ENCODE measurements around the gene BMP8B. TPM values are rescaled to one million over a fixed set of nuclear protein-coding genes. Genes with fewer than 3 reads are reported as not detected.

BMP8B gene
- total and polyA plus RNA-seq, 2 experiments from 2014 or later: 3.1 to 7.6 TPM

DNA sequence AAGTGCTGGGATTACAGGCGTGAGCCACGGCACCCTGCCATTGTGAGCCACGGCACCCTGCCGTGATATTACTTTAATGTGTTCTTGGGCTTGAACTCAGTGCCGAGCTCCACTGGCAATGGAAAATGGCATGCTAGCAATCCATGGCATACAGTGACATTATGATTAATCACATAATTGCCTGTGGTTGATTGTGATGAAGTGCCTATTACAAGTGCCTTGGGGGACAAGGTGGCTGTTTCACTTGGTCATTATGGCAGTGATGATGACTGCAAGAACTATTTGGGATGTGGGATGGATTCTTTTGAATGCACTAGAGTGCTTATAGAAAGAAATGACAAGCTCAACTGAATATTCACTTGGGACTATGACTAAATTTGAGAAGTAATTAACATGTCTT is 75.1 kb downstream of the BMP8B start:
- no peaks in the 10 kb centered on the region for H3K9me3 ChIP-seq (ENCODE audit: low read depth)
- H3K27me3 ChIP-seq: peaks cover 38% of the 10 kb centered on the region
- H3K27ac ChIP-seq: no peak overlapping the region
- H3K36me3 ChIP-seq (replicated peaks; ENCODE audit: insufficient read depth, low read depth): no peaks in the 10 kb centered on the region
- peaks cover 4% of the 10 kb centered on the region for H3K4me1 ChIP-seq (ENCODE audit: insufficient read depth)
- WGBS (ENCODE audit: low lambda C conversion rate, missing lambda C conversion rate): 92% methylated on average over 5 of the region's 5 CpGs
- no peak overlapping the region for H3K4me3 ChIP-seq
- no peak overlapping the region for H3K4me2 ChIP-seq
- H4K20me1 ChIP-seq (ENCODE audit: insufficient read depth, poor library complexity, severe bottlenecking): no peaks in the 10 kb centered on the region
- H3K79me2 ChIP-seq: no peaks in the 10 kb centered on the region
- TF ChIP-seq EZH2 (IDR thresholded peaks at IDR 0.05; ENCODE audit: borderline replicate concordance) (no peak), EZH2phosphoT487 (IDR thresholded peaks at IDR 0.05; ENCODE audit: low read depth, severe bottlenecking, unreplicated experiment) (no peak)
- TF ChIP-seq, protein P1, sequence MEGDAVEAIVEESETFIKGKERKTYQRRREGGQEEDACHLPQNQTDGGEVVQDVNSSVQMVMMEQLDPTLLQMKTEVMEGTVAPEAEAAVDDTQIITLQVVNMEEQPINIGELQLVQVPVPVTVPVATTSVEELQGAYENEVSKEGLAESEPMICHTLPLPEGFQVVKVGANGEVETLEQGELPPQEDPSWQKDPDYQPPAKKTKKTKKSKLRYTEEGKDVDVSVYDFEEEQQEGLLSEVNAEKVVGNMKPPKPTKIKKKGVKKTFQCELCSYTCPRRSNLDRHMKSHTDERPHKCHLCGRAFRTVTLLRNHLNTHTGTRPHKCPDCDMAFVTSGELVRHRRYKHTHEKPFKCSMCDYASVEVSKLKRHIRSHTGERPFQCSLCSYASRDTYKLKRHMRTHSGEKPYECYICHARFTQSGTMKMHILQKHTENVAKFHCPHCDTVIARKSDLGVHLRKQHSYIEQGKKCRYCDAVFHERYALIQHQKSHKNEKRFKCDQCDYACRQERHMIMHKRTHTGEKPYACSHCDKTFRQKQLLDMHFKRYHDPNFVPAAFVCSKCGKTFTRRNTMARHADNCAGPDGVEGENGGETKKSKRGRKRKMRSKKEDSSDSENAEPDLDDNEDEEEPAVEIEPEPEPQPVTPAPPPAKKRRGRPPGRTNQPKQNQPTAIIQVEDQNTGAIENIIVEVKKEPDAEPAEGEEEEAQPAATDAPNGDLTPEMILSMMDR (IDR thresholded peaks at IDR 0.05; ENCODE audit: poor library complexity): no peak
- no peak for DNase-seq (ENCODE audit: low spot score)
- H2AFZ ChIP-seq: no peak overlapping the region
- H3K9me2 ChIP-seq (replicated peaks; ENCODE audit: insufficient read depth): no peaks in the 10 kb centered on the region

DNA sequence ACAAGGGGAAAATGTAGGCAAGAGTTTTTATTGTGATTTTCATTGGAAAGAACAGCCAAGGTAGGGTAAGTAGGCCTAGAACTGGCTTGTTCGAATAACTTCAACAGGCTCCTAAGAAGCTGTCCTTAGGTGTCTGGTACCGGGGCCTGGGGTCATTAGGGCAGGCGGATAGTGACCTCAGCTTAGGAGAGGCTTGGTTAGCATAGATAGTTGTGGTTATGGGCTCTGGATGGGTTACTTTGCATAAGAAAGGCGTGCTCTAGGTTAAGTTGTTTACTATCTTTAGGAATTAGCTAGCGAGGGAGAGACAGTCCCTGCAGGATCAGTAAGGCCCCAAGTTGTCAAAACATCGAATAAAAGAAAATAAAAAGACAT is 76.7 kb downstream of the BMP8B start:
- H3K27me3 ChIP-seq: peaks cover 24% of the 10 kb centered on the region
- H3K4me1 ChIP-seq (ENCODE audit: insufficient read depth): peaks cover 4% of the 10 kb centered on the region
- 50% methylated on average over 6 of the region's 6 CpGs for WGBS (ENCODE audit: low lambda C conversion rate, missing lambda C conversion rate)
- H3K9me2 ChIP-seq (replicated peaks; ENCODE audit: insufficient read depth): no peaks in the 10 kb centered on the region
- TF ChIP-seq EZH2phosphoT487 (IDR thresholded peaks at IDR 0.05; ENCODE audit: low read depth, severe bottlenecking, unreplicated experiment) (no peak), EZH2 (IDR thresholded peaks at IDR 0.05; ENCODE audit: borderline replicate concordance) (no peak)
- TF ChIP-seq, protein P1 (IDR thresholded peaks at IDR 0.05; ENCODE audit: poor library complexity): no peak
- H3K9me3 ChIP-seq (ENCODE audit: low read depth): no peaks in the 10 kb centered on the region
- no peak overlapping the region for H2AFZ ChIP-seq
- DNase-seq (ENCODE audit: low spot score): no peak
- H3K27ac ChIP-seq: peak overlapping the region; percentile 59
- H4K20me1 ChIP-seq (ENCODE audit: insufficient read depth, poor library complexity, severe bottlenecking): no peaks in the 10 kb centered on the region
- no peaks in the 10 kb centered on the region for H3K79me2 ChIP-seq
- no peaks in the 10 kb centered on the region for H3K36me3 ChIP-seq (replicated peaks; ENCODE audit: insufficient read depth, low read depth)
- H3K4me3 ChIP-seq: no peak overlapping the region
- H3K4me2 ChIP-seq: peak overlapping the region; percentile 12

DNA sequence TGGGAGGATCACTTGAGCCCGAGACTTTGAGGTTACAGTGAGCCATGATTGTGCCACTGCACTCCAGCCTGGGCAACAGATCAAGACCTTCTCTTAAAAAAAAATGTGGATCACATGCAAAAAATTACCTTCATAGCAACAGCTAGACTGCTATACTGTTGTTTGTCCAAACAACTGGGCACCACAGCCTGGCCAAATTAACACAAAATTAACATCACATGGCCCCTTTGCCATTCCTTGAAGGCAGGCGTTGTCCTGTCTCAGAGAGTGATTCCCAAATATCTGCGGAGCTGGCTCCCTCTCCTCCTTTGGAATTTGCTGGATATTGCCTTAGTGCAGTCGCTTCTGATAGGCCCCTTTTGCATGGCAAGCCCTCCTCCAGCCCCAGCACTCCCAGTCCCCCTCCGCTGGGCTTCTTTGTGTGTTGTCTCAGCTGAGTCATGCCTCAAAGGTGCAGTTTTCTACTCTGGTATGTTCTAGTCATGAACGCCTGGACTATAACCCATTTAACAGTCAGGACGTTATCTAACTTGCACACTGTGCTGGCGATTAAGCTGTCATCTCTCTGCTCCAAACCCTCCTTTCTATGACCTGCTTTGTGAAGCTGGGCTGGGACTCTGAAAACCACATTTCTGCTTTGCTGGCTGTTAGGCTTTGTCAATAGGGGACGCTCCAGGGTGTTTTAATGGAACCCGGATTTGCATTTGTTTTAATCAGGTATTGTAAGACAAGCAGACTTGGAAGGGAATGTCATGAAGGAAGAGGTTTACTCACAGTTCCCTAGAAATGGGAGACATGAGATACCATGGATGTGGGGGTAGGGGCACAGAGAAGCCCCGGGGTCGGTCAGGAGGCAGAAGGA is 77.3 kb downstream of the BMP8B start:
- no peak for TF ChIP-seq EZH2phosphoT487 (IDR thresholded peaks at IDR 0.05; ENCODE audit: low read depth, severe bottlenecking, unreplicated experiment)
- TF ChIP-seq, protein P1 (IDR thresholded peaks at IDR 0.05; ENCODE audit: poor library complexity): no peak
- no peak for TF ChIP-seq EZH2 (IDR thresholded peaks at IDR 0.05; ENCODE audit: borderline replicate concordance)
- H3K9me3 ChIP-seq (ENCODE audit: low read depth): no peaks in the 10 kb centered on the region

More for the DNA sequence above, 77.3 kb downstream of the BMP8B start:
- Histone ChIP-seq H3K27ac (peak overlapping the region; percentile 59), H3K4me1 (ENCODE audit: insufficient read depth) (peaks cover 4% of the 10 kb centered on the region), H3K4me2 (peak overlapping the region; percentile 12), H4K20me1 (ENCODE audit: insufficient read depth, poor library complexity, severe bottlenecking) (no peaks in the 10 kb centered on the region), H3K36me3 (replicated peaks; ENCODE audit: insufficient read depth, low read depth) (no peaks in the 10 kb centered on the region), H3K79me2 (no peaks in the 10 kb centered on the region), H3K9me2 (replicated peaks; ENCODE audit: insufficient read depth) (no peaks in the 10 kb centered on the region), H2AFZ (no peak overlapping the region), H3K4me3 (no peak overlapping the region), H3K27me3 (peaks cover 18% of the 10 kb centered on the region)
- DNase-seq (ENCODE audit: low spot score): peak; percentile 77
- 37% methylated on average over 12 of the region's 12 CpGs for WGBS (ENCODE audit: low lambda C conversion rate, missing lambda C conversion rate)

Data from hepatocyte (in vitro differentiated cells).